GM18520 (cell line): Measurements from ENCODE around the gene SP110.
"Not testable (repeated sequence)": the region's sequence is repeated elsewhere in the genome, so short reads cannot be mapped to it uniquely, and the experiment has no call there.

Experiments
- ATAC-seq: cut with Tn5 transposase; IDR thresholded peaks from one replicate; pipeline ENCODE4 v1.9.1; 2021; ENCODE audit not compliant: unreplicated experiment

Gene SP110

DNA sequence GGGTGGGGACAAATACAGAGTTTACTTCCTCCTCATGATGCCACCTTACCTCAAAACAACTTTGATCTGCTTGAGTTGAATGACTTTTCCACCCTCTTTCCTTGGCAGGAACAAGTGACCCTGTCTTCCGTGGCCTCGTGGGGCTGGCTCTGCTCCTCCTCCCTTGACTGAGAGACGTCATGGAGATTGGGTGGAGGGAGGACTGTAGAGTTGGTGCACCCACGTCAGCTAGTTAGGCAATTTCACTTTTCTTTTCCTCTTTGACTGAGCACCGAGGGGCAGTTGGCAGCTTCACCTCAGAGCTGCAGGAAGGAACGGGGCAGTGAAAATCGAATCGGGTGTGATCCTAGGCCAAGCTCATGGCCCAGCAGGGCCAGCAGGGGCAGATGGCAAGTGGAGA, 5.7 kb upstream of the SP110 start, which contains the start of gene SP140:
Gene SP140, plus strand, starts transcription at position 251 of the 400 bp plus-strand sequence. Its CDS starts 109 bp downstream, at position 360.
- peak; percentile 71 for ATAC-seq

DNA sequence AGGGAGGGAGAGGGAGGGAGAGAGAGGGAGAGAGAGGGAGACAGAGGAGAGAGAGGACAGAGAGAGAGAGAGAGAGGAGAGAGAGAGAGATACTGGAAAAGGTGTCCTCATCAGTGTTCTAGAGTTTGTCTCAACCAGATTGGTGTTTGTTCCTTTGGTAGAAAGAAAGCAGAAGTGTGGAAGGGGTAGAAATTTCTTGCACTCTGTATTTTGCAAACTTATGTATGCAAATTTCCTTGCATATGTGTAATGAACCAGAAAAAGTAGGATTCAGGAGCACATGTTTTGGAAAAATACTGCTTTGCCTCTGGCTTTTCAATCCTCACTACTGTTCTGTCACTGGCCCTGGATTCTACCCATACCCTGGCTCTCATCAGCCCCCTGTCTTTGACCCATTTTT, 4.7 kb upstream of the SP110 start:
- ATAC-seq, result no peak

DNA sequence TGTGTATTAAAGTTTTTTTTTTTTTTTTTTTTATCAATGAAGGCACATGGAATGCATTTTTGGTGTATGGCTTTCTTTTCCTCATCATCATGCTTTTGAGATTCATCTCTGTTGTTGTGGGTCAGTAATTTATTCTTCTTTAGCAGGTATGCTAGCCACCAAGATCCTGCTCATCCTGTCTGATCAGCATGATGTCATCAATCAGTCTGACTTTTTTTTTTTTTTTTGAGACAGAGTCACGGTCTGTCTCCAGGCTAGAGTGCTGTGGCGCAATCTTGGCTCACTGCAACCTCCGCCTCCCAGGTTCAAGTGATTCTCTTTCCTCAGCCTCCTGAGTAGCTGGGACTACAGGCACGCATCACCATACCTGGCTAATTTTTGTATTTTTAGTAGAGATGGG, 3.0 kb upstream of the SP110 start:
- ATAC-seq, result not testable (repeated sequence)

DNA sequence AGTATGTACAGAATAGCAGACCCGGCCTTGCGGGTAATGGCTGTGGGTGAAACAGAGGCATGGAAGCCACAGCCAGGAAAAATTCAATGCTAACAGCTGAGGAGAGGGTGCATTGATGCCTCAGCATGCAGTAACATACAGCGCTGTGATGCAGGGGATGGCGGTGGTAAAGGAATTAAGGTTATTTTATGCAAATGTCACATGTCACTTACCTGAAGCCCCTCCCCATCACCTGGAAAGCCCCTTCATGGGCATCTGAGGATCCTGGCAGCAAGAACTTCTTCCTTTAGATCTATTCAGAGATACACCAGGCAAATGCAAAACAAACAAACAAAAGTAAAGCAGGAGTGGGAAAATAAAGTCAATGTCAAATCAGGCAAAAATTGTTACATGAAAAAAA, 1.7 kb upstream of the SP110 start:
- ATAC-seq, result no peak

DNA sequence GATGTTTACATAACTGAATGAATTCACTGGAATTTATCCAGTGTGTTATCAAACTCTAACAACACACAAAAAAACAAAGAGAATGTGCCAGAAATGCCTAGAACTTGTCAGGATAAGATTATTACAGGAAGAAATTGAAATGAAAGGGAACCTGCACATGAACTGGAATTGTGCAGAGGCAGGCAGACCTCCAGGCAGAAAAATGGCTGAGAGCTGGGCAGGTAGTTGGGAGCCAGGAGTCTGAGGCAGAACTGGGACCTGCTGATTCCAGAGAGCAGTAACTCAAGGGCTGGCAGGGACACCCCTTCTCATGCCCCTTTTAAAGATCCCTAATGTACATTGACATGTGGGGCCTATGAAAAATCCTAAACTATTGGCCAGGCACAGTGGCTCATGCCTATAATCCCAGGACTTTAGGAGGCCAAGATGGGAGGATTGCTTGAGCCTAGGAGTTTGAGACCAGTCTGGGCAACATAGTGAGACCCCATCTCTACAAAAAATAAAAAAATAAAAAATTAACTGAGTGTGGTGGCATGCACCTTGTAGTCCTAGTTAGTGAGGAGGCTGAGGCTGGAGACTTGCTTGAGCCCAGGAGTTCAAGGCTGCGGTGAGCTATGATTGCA, 674 bp upstream of the SP110 start:
- no peak for ATAC-seq

DNA sequence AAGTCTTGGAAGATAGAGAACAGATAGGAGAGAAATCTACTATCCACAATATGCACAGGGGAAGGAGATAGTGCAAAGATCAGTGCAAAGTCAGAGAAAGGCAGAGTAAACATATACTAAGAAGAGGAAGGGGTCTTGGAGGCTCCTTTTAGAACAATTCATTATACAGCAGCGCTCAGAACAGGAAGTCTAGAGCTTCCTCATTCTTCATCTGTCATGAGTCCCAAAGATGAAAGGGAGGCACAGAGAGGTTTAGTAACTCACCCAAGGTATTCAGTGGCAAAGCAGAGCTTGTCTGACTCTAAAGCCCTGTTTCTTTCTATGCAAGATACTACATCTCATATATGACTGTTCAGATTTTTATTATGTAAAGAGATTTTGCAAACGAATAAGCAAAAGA, 1.4 kb downstream of the SP110 start:
- no peak for ATAC-seq

DNA sequence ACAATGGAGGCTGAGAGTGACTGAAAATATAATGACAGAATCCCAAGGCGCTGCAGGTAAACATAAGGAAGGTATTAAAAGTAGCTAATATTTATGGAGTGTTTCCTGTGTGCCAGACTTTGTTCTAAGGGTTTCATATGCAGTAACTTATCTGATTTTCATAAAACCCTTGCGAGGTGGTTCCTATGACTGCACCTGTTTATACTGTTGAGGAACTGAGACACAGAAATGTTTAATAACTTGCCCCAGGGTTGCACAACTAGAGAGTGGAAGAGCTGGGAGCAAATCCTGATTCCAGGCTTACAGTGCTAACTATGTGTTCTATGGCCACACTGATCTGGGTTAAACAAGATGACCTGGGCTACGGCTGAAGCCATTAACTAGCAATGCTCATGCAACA, 2.4 kb downstream of the SP110 start:
- no peak for ATAC-seq

DNA sequence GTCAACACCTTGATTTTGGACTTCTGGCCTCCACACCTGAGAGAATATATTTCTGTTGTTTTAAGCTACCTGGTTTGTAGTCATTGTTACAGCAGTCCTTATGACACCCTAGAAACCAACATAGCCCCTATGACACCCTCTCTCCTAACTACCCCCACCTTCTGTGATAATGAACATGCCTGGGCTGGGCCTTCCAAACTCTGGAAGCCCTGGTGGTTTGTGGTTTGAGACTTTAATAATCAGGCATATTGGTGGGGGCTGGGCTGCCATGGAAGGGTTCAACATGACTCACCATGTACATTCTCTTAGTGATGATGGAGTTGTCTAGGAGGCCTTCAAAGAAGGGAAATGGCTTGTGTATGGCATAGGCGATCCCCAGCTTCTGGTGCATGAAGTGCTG, 3.3 kb downstream of the SP110 start:
- ATAC-seq, result no peak

DNA sequence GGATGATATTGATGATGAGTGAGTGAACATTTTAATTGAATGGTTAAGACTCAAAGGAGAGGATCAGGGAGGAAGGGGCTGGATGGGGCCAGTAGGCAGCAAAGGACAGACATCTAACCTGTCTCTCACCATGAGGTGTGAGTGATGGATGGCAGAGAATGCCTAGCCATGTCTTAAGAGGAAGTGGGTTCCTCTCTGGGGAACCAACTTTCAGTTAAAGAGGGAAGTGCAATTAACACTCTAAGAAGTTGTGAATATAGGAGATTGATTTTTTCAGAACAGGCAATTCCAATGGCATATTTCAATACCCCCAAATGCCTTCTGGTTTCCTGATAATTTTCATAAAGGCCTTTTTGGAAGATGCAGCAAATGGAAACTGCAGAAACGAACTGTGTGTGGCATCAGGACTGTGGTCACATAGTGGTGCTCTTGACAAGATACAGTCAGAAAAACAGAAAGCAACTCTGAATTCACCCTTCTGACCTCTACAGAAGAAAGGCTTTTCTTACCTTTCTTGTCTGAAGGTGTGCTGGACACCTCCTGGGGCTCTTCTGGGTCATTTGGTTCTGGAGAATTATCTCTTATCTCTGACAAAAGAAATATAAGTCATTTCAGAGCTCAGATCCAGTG, 10.2 kb downstream of the SP110 start:
- ATAC-seq, result peak; percentile 49

DNA sequence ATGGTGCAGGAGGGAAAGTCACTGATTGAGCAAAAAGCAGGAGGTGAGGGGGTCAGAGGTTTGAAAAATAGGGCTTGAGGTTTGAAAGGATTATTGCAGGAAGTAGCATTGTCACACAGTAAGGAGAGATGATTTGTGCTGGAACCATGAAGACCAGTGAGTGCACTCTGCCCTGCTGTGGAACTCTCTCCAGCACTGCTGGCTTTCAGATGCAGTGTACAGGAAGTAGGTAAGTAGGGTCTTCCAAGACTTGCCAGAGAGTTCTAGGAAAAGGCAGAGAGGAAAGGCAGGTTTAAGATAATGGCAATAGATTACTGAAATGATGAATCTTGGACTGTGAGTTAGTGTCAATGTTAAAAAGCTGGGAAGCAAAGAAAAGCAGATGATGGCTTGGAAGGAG, 11.2 kb downstream of the SP110 start:
- no peak for ATAC-seq

DNA sequence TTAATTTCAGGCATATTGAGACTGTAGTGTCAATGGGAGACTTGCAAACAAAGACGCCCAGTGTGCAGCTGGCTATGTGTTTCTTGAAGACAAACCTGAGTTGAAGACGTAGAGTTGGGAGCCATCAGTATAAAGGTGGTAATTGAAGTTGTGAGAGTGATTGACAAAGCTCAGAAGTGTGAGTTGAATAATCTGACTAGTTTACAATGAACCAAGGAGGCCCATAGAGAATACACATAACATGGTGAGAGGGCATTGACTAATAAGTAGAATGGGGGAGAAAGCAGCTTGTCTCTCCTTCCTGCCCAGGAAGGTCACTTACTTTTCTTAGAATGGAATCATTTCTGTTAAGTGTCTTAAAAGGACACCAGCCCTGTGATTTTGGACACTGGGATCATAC, 14.1 kb downstream of the SP110 start:
- ATAC-seq, result peak; percentile 25

DNA sequence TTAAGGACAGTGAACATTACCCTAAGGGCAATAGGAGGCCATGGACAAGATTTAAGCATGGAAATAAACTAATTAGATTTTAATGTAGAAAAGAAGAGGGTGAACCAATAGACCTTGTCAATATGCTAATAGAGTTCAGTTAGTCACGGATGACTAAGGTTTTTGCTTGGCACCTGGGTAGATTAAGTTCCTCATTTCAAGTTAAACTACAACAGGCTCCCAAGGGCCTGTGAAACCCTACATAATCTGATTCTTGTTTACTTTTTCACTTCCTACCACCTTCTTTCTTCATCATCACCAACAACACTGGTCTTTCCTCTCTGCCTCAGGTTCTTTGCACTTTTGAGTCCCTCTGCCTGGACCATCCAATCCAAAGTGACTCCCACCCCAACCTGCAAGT, 14.8 kb downstream of the SP110 start:
- peak; percentile 31 for ATAC-seq

DNA sequence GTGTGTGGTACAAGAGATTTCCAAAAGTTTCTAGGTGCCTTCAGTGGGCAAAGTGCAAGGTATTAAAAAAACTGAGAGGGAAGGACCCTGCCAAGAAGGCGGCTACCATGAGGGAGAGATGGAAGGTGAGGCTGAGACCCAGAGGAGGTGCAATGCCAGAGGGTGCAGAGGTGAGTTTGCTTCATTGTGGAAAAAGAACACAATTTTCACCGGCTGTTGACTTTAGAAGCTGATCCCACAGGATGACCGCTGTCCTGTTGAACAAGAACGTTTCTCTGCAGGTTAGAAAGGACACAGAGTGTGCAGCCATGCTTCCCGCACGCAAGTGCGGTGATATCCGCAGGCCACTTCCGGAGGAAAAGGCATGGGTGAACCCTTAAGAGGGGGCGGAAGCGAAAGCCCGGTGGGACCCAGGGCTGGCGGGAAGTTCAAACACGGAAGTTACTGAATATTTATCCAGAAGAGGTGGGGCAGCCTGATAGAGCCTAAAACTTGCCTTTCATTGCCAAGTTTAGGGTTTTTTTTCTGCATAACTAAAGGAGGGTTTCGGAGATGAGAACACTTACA, 16.6 kb downstream of the SP110 start:
- ATAC-seq, result no peak

DNA sequence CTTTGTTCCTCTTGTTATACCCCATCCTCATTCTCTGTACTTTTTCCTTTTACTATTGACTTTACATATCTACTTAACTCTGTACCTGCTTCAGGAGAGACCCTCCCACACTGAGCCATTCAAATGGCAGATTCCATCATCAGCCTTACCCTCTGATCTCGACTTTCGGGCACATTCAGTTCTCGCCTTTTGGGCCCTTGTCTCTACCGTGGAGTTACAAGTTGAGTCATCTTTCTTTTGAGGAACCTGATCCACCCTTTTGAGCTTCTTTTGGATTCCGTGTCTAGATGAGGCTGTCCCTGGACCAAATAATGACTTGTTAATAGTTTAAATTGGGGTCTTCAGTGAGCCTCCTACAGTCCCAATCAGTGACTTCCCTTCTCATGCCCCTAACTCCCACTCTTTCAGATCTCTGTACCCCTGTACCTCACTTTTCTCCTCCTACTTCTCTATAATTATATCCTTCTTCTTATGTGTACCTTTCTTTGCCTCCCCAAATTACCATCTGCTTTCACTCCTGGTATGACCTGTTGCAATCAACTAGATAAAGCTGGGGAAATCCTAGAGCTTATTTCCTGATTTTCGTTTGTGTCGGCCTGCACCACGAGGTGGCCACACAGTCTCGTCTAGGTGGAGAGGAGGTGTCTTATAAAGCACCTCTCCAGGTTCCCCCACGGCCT, 17.2 kb downstream of the SP110 start:
- no peak for ATAC-seq

DNA sequence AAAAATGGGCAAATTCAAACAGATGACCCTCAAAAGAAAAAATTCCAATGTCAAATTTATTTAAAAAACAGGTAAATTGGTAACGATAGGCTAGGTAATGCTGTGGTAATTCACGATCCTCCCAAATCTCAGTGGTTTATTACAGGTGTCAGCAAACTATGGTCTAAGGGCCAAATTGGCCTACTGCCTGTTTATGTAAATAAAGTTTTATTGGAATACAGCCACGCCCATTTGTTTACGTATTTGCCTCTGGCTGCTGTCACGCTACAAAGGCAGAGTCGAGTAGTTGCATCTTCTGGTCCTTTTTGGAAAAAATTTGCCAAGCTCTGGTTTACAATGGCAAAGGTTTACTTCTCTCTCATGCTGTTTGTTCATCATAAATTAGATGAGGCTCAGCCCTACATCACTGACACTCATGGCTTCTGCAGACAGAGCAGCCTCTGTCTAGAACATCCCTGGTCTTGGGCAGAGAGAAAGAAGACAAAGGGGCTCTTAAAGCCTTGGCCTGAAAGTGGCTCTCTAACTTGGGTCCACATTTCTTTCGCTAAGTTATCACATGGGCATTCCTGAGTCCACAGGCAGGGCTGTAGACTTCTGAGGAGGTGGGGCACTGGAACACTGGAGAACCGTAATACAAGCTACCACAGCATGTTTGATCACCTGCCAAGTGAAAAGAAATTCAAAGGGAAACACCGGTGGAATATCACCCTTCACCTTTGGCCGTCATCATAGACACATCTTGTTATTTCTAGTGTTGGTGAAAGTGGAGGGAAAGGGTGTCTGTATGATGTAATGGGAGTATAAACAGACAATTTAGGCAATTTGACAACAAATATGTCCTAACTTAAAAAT, 34.8 kb downstream of the SP110 start:
- ATAC-seq, result no peak

DNA sequence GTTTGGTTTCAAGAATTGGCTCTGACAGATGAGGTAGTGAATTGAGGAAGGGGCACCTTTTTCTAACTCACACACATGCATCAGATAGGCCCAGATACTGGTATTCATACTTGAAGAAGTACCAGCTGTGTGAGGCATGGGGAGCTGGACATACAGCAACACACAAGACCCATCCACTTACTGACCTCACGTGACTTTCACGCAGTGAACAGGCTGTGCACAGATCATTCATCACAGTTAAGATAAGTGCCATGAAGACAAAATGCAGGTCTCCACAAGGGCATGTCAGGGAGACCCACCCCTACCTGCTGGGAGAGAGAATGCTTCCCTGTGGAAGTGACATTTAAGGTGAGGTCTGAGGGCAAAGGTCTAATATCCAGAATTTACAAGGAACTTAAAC, 38.6 kb downstream of the SP110 start:
- ATAC-seq, result no peak

DNA sequence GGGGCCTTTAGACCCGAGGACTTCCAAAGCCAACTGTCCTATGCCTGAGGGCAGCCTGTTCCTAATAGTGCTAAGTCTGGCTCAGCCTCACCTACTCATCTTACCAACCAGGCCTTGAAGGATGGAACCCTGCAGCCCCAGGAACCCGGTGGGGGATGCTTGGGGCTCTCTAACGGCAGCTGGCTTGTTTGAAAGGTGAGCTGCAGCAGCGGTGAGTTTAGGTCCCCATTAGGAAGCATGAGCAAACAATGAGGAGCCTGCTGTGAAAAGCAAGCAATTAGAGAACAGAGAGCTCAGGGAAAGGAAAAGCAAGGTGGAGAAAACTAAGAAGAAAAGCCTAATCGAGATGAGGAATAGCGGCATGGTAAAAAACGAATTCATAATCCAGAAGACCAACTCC, 39.9 kb downstream of the SP110 start:
- no peak for ATAC-seq

DNA sequence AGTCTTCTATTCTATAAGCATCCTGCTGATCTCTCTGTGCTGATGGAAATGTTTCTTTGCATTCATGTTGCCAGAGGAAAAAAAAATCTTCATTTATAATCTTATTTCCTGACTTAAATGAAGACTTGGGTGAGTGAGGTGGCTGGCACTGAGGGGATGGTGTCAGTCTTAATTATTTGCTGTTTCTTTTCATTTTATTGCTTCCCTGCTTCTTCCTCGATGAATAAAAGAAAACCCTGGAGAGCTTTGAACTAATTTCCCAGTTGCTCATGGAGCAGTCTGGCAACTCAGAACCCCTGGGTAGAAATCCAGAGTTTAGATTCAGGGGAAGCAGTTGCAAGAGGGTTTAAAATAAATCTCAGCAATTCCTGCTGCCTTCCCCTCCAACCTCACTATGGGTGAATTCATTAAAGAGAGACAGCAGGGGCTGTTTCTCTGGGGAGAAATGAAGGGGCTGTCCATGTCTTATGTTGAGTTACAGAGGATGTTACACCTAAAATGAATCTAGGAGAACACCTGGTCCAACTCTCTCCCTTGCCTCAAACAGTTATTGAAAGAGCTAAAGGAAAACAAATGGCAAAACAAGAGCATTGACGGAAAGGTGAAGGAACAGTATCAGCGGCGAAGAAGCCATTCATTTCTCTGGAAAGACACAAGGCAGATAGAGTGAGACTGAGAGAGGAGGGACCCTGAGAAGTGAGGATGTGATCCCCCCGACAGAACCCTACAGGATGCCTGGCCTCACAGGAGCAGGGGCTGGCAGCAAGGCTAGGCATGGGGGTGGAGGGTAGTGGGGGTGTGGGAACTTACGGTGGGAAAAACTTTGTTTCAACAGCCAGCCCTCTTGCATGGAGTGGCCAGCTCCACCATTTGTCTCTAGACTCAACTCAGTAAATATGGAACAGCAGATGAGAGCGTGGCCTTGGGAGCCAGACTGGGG, 41.0 kb downstream of the SP110 start:
- no peak for ATAC-seq

DNA sequence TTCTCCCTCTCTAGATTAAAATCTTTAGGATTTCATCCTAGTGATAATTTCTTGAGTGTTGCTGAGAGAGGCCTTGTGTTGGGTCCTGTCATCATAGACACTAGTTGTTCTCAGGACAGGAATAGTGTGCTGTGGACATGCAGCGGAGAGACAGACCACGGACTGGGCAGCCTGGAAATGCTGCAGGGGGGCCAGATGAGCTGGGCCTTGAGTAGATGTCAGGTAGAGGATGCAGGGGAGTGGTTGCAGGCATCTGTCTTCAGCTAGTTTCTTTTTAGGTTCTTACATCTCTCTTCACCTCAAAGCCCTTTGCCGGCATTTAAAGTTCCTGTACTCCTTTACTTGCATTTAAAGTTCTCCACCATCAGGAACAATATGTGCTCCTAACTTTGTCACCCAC, 42.8 kb downstream of the SP110 start:
- ATAC-seq, result no peak

DNA sequence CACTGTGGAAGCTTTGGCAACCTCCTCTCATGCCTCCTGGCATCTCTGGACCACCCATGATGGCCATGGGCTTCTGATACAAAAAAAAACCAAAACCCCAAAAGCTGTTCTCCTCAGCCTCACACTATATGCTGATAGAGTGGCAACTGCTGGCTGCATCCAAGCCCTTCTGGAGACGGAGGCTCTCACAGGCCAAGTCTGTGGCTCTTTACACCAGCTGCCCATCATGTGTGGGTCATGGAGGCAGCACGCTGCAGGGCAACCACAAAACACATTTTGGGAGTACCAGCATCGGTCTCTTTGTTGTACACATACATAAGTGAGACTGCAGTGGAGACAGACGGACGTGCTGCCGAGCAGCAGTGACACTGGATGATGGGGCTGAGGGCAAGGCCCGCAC, 45.3 kb downstream of the SP110 start:
- no peak for ATAC-seq
